H9 (cell line): Measurements from ENCODE around the gene EFNA1. TPM values are rescaled to one million over a fixed set of nuclear protein-coding genes. Genes with fewer than 3 reads are reported as not detected.

Source experiments
- DNase-seq: peaks from one replicate; pipeline ENCODE4 v3.0.0-alpha.2; 2017
- H2AFZ ChIP-seq: one replicate; pipeline ENCODE4 v1.6.1; 2013; ENCODE audit warnings: mild to moderate bottlenecking, low read length, control low read depth, moderate library complexity
- H2AK5ac ChIP-seq: 2 replicates; pipeline ENCODE4 v1.6.1; 2013; ENCODE audit warnings: low read length, control low read depth, mixed read lengths; ENCODE audit not compliant: insufficient read length
- H2BK120ac ChIP-seq: one replicate; pipeline ENCODE4 v1.6.1; 2013; ENCODE audit warnings: low read depth, mild to moderate bottlenecking, low read length, control low read depth, inconsistent platforms; ENCODE audit not compliant: poor library complexity, severe bottlenecking
- H2BK12ac ChIP-seq: 2 replicates; pipeline ENCODE4 v1.6.1; 2013; ENCODE audit warnings: low read length, control low read depth, mixed read lengths, low read depth; ENCODE audit not compliant: insufficient read length
- H2BK15ac ChIP-seq: 2 replicates; pipeline ENCODE4 v1.6.1; 2013; ENCODE audit warnings: low read depth, low read length, control low read depth
- H2BK20ac ChIP-seq: one replicate; pipeline ENCODE4 v1.6.1; 2013; ENCODE audit warnings: low read depth, mild to moderate bottlenecking, low read length, control low read depth, inconsistent platforms; ENCODE audit not compliant: poor library complexity, severe bottlenecking
- H2BK5ac ChIP-seq: 2 replicates; pipeline ENCODE4 v1.6.1; 2013; ENCODE audit warnings: low read length, control low read depth, mixed read lengths; ENCODE audit not compliant: insufficient read length
- H3K14ac ChIP-seq: 2 replicates; pipeline ENCODE4 v1.6.1; 2013; ENCODE audit warnings: low read length, control low read depth; ENCODE audit not compliant: insufficient read depth
- H3K18ac ChIP-seq: 2 replicates; pipeline ENCODE4 v1.6.1; 2013; ENCODE audit warnings: low read depth, mild to moderate bottlenecking, mixed read lengths, low read length, control low read depth; ENCODE audit not compliant: insufficient read length
- H3K23ac ChIP-seq: 2 replicates; pipeline ENCODE4 v1.6.1; 2013; ENCODE audit warnings: low read length, control low read depth, mixed read lengths, low read depth; ENCODE audit not compliant: insufficient read length
- H3K23me2 ChIP-seq: 2 replicates; pipeline ENCODE4 v1.6.1; 2013; ENCODE audit warnings: low read depth, mild to moderate bottlenecking, mixed read lengths, low read length, control low read depth; ENCODE audit not compliant: insufficient read length, poor library complexity, severe bottlenecking
- H3K27ac ChIP-seq: 2 replicates; pipeline ENCODE4 v1.5.1; 2013; ENCODE audit warnings: low read length, control low read depth, mixed read lengths, low read depth; ENCODE audit not compliant: insufficient read length
- H3K27me3 ChIP-seq: 2 replicates; pipeline ENCODE4 v1.6.1; 2013; ENCODE audit warnings: low read length, control low read depth, inconsistent platforms; ENCODE audit not compliant: insufficient read depth
- H3K4ac ChIP-seq: 2 replicates; pipeline ENCODE4 v1.6.1; 2013; ENCODE audit warnings: low read depth, mild to moderate bottlenecking, control low read depth, inconsistent platforms, low read length, moderate library complexity
- H3K4me1 ChIP-seq: 2 replicates; pipeline ENCODE4 v1.6.1; 2013; ENCODE audit warnings: low read length, control low read depth, inconsistent platforms; ENCODE audit not compliant: insufficient read depth
- H3K4me2 ChIP-seq: 2 replicates; pipeline ENCODE4 v1.6.1; 2013; ENCODE audit warnings: low read length, control low read depth, mixed read lengths; ENCODE audit not compliant: insufficient read length, insufficient read depth
- H3K56ac ChIP-seq: 2 replicates; pipeline ENCODE4 v1.6.1; 2013; ENCODE audit warnings: low read depth, mild to moderate bottlenecking, mixed read lengths, low read length, control low read depth; ENCODE audit not compliant: insufficient read length
- H3K79me1 ChIP-seq: 2 replicates; pipeline ENCODE4 v1.6.1; 2013; ENCODE audit warnings: low read depth, mild to moderate bottlenecking, moderate library complexity, low read length, control low read depth, inconsistent platforms; ENCODE audit not compliant: insufficient read depth, poor library complexity, severe bottlenecking
- H3K79me2 ChIP-seq: 2 replicates; pipeline ENCODE4 v1.6.1; 2013; ENCODE audit warnings: low read length, control low read depth, inconsistent platforms; ENCODE audit not compliant: insufficient read depth
- H3K9ac ChIP-seq: 2 replicates; pipeline ENCODE4 v1.6.1; 2013; ENCODE audit warnings: low read length, control low read depth, mixed read lengths; ENCODE audit not compliant: insufficient read length; ENCODE audit errors: extremely low read depth
- H3K9me3 ChIP-seq: one replicate; pipeline ENCODE4 v1.6.1; 2013; ENCODE audit warnings: low read depth, low read length, inconsistent platforms; ENCODE audit not compliant: control insufficient read depth
- H3T11ph ChIP-seq: one replicate; pipeline ENCODE4 v1.6.1; 2013; ENCODE audit warnings: mild to moderate bottlenecking, low read length, control low read depth, inconsistent platforms
- H4K20me1 ChIP-seq: one replicate; pipeline ENCODE4 v1.6.1; 2013; ENCODE audit not compliant: control insufficient read depth, insufficient read length, insufficient read depth
- H4K5ac ChIP-seq: 2 replicates; pipeline ENCODE4 v1.6.1; 2013; ENCODE audit warnings: low read depth, mild to moderate bottlenecking, mixed read lengths, low read length, control low read depth; ENCODE audit not compliant: insufficient read length
- H4K8ac ChIP-seq: replicated peaks from 2 replicates; pipeline ENCODE4 v1.6.1; 2013; ENCODE audit warnings: low read length, control low read depth, mixed read lengths, low read depth; ENCODE audit not compliant: insufficient read length
- H4K91ac ChIP-seq: 2 replicates; pipeline ENCODE4 v1.6.1; 2013; ENCODE audit warnings: low read depth, mild to moderate bottlenecking, moderate library complexity, mixed read lengths, low read length, control low read depth; ENCODE audit not compliant: insufficient read length
- H3K27ac Mint-ChIP-seq, 3 experiments: 2 replicates in 2 of 3; 3 replicates in 1 of 3; pipeline ENCODE4 v1.8.0; 2020 to 2021; ENCODE audit warnings: mixed read lengths in 3 of 3, mild to moderate bottlenecking in 1 of 3, moderate library complexity in 1 of 3
- H3K27me3 Mint-ChIP-seq: 2 replicates; pipeline ENCODE4 v1.8.0; 2021; ENCODE audit warnings: low read depth, mild to moderate bottlenecking, moderate library complexity, mixed read lengths
- H3K36me3 Mint-ChIP-seq, 3 experiments: 2 replicates in 2 of 3; 3 replicates in 1 of 3; pipeline ENCODE4 v1.8.0; 2020 to 2021; ENCODE audit warnings: low read depth in 3 of 3, mixed read lengths in 3 of 3; ENCODE audit not compliant: insufficient read depth in 1 of 3
- H3K4me1 Mint-ChIP-seq, 2 experiments: 2 replicates each; pipeline ENCODE4 v1.8.0; 2020; ENCODE audit warnings: mixed read lengths in 2 of 2
- H3K4me3 Mint-ChIP-seq, 2 experiments: 2 replicates in 1 of 2; 3 replicates in 1 of 2; pipeline ENCODE4 v1.8.0; 2020 to 2021; ENCODE audit warnings: mild to moderate bottlenecking in 2 of 2, mixed read lengths in 2 of 2, moderate library complexity in 1 of 2
- H3K9me3 Mint-ChIP-seq, 2 experiments: 2 replicates in 1 of 2; 3 replicates in 1 of 2; pipeline ENCODE4 v1.8.0; 2020; ENCODE audit warnings: mild to moderate bottlenecking in 2 of 2, mixed read lengths in 2 of 2, moderate library complexity in 1 of 2
- WGBS: extraction: QIAGEN DNeasy Blood & Tissue Kit; methylation state at CpG from one replicate; pipeline ENCODE4 v1.1.7; 2013; ENCODE audit warnings: missing lambda C conversion rate, low lambda C conversion rate, mixed read lengths; ENCODE audit not compliant: insufficient read length; ENCODE audit errors: extremely low coverage; 5-methylcytosine and 5-hydroxymethylcytosine counted together
- total RNA-seq: library from RNA; stranded (reverse); gene quantifications from 2 replicates; pipeline ENCODE4 v1.2.1, GENCODE V29; 2021
- TF ChIP-seq, protein P1 (sequence below): fragments of 200-600 bp; sonication (generic); conservative IDR thresholded peaks from 3 replicates; pipeline ENCODE4 v1.8.0; 2021; ENCODE audit warnings: antibody characterized with exemption, mild to moderate bottlenecking

Gene EFNA1
- total RNA-seq, 1 experiment from 2014 or later: 1.4 TPM

DNA sequence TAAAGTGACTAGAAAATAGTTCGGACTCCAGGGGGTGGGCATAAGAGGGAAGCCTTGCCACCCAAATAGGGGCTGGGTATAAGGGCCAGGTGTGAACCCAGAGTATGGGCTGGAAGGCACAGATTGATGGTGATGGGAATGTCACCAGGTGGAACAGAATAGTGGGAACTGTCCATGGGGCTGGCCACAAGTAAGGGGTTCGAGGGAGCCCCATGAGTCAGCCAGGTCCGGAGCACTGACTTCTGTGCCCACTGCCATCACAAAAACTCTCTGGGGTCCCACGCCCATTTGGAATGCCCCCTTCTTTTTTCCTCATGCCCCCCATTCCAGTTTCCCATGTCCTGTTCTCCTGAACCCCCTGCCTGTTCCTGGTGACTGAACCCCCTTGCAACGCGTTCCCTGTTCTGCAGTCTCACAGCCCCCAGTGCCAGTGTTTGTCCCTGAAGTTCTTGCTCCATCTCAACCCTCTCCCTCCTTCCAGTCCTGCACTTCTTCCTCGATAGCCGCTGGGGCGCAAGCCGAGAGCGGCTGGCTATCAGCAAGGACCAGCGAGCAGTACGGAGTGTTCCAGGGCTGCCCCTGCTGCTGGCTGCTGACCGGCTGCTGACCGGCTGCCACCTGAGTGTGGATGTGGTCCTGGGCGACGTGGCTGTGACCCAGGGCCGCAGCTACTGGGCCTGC is 53.8 kb downstream of the EFNA1 start:
- WGBS: no CpG with 5 or more reads among the region's 18 CpGs
- Histone ChIP-seq H2AK5ac (no peak overlapping the region), H2BK20ac (no peak overlapping the region), H4K20me1 (no peaks in the 10 kb centered on the region), H3K9me3 (no peaks in the 10 kb centered on the region), H2BK120ac (no peak overlapping the region), H2AFZ (no peak overlapping the region), H4K5ac (no peak overlapping the region), H3K79me2 (no peaks in the 10 kb centered on the region), H3K23ac (no peak overlapping the region), H3K27ac (no peak overlapping the region), H3K23me2 (no peaks in the 10 kb centered on the region), H3K56ac (no peak overlapping the region), H3K4me2 (no peak overlapping the region), H3T11ph (no peak overlapping the region), H2BK15ac (no peak overlapping the region), H3K18ac (no peak overlapping the region), H4K8ac (no peak overlapping the region), H3K4me1 (peaks cover under 1% of the 10 kb centered on the region), H3K4ac (no peak overlapping the region), H4K91ac (no peak overlapping the region), H2BK12ac (no peak overlapping the region), H3K9ac (no peak overlapping the region), H3K14ac (no peak overlapping the region), H3K79me1 (no peaks in the 10 kb centered on the region), H3K27me3 (no peaks in the 10 kb centered on the region), H2BK5ac (no peak overlapping the region)
- no peak for DNase-seq
- Mint-ChIP-seq H3K36me3 (peaks cover 38 to 69% (median 58%) of the 10 kb centered on the region in 3 experiments), H3K9me3 (no peaks in the 10 kb centered on the region), H3K4me3 (no peak overlapping the region; a peak in 1 of 5 replicates), H3K4me1 (peaks cover 9 to 18% of the 10 kb centered on the region in 2 experiments), H3K27me3 (no peaks in the 10 kb centered on the region; the same call in 1 of the 2 replicates), H3K27ac (no peak overlapping the region; a peak in 1 of 7 replicates)
- TF ChIP-seq, protein P1, sequence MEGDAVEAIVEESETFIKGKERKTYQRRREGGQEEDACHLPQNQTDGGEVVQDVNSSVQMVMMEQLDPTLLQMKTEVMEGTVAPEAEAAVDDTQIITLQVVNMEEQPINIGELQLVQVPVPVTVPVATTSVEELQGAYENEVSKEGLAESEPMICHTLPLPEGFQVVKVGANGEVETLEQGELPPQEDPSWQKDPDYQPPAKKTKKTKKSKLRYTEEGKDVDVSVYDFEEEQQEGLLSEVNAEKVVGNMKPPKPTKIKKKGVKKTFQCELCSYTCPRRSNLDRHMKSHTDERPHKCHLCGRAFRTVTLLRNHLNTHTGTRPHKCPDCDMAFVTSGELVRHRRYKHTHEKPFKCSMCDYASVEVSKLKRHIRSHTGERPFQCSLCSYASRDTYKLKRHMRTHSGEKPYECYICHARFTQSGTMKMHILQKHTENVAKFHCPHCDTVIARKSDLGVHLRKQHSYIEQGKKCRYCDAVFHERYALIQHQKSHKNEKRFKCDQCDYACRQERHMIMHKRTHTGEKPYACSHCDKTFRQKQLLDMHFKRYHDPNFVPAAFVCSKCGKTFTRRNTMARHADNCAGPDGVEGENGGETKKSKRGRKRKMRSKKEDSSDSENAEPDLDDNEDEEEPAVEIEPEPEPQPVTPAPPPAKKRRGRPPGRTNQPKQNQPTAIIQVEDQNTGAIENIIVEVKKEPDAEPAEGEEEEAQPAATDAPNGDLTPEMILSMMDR: no peak
